ENCODE results near the gene MCTP1.

DNA sequence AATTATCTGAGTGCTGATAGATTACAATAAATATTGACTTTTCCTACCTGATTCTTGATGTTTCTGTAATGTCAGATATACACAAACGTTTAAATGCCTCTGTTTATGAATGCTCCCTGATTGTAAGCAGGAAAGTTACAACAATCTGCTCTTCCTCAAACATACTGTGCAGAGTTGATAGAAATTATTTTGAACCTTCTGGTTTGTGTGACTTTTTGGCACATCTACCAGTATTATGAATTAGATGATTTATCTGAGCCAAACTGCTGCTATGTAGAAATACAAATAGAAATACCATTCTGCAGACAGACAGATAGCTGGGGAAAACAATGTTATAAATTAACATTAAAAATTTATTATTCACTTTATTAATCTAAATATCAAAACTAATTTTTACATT, 553.4 kb downstream of the MCTP1 start:
- TF ChIP-seq, protein P1, sequence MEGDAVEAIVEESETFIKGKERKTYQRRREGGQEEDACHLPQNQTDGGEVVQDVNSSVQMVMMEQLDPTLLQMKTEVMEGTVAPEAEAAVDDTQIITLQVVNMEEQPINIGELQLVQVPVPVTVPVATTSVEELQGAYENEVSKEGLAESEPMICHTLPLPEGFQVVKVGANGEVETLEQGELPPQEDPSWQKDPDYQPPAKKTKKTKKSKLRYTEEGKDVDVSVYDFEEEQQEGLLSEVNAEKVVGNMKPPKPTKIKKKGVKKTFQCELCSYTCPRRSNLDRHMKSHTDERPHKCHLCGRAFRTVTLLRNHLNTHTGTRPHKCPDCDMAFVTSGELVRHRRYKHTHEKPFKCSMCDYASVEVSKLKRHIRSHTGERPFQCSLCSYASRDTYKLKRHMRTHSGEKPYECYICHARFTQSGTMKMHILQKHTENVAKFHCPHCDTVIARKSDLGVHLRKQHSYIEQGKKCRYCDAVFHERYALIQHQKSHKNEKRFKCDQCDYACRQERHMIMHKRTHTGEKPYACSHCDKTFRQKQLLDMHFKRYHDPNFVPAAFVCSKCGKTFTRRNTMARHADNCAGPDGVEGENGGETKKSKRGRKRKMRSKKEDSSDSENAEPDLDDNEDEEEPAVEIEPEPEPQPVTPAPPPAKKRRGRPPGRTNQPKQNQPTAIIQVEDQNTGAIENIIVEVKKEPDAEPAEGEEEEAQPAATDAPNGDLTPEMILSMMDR (IDR thresholded peaks at IDR 0.05) = no peak
- TF ChIP-seq POLR2AphosphoS5 (IDR thresholded peaks at IDR 0.05) = no peak

Measured in transverse colon (tissue), 4 donors.